Endothelial cell of umbilical vein (primary cell): ENCODE results near the gene CLSTN2.

Source experiments
- CTCF ChIP-seq, 2 donors: IDR thresholded peaks; 1 replicate in 1 of 2; 2 replicates in 1 of 2; pipeline ENCODE4 v1.5.1; 2011; ENCODE audit warnings: low read length in 2 of 2, mild to moderate bottlenecking in 2 of 2, moderate library complexity in 2 of 2, control low read depth in 1 of 2, inconsistent platforms in 1 of 2, low read depth in 1 of 2; ENCODE audit not compliant: insufficient read depth in 1 of 2; ENCODE audit errors: extremely low read depth in 1 of 2
- MAX ChIP-seq: IDR thresholded peaks from 2 replicates; pipeline ENCODE4 v1.6.1; 2011; ENCODE audit not compliant: insufficient read depth, insufficient read length
- POLR2A ChIP-seq: IDR thresholded peaks from 2 replicates; pipeline ENCODE4 v1.6.1; 2012; ENCODE audit warnings: low read depth, mild to moderate bottlenecking, control low read depth, low read length

- no peak for TF ChIP-seq CTCF (IDR thresholded peaks at IDR 0.05; ENCODE audit: extremely low read depth in 1 of 2, insufficient read depth in 1 of 2, low read depth in 1 of 2, low read length in 2 of 2)
- no peak for TF ChIP-seq MAX
- no peak for TF ChIP-seq POLR2A
Measured at GRCh38 chr3:140529558-140529957, 594.6 kb downstream of the CLSTN2 start.
